Gastroesophageal sphincter (tissue), 4 donors: Measurements from ENCODE around the gene FNDC3A. TPM values are rescaled to one million over a fixed set of nuclear protein-coding genes. Genes with fewer than 3 reads are reported as not detected.

Source experiments
- ATAC-seq: fragments of 150-250 bp; one replicate; pipeline ENCODE4 v1.9.1; 2016; ENCODE audit warnings: mild to moderate bottlenecking, moderate library complexity
- H3K27ac ChIP-seq, 4 donors: fragments of 200-600 bp; sonication (generic) in 3 of 4; 1 replicate in 3 of 4; 2 replicates in 1 of 4; pipeline ENCODE4 v1.5.1; 2016 to 2019
- H3K27me3 ChIP-seq: fragments of 200-600 bp; sonication (generic); one replicate; pipeline ENCODE4 v1.5.1; 2019
- H3K36me3 ChIP-seq, 2 donors: fragments of 200-600 bp; sonication (generic); one replicate each; pipeline ENCODE4 v1.5.1; 2019; ENCODE audit warnings: control low read depth in 1 of 2
- H3K4me1 ChIP-seq, 3 donors: fragments of 200-600 bp; sonication (generic); 1 replicate in 2 of 3; 2 replicates in 1 of 3; pipeline ENCODE4 v1.5.1; 2016 to 2019; ENCODE audit warnings: control low read depth in 2 of 3
- H3K4me3 ChIP-seq, 2 donors: fragments of 200-600 bp; sonication (generic); one replicate each; pipeline ENCODE4 v1.5.1; 2019; ENCODE audit warnings: mild to moderate bottlenecking in 1 of 2, moderate library complexity in 1 of 2
- H3K9me3 ChIP-seq, 3 donors: fragments of 200-600 bp; sonication (generic); one replicate each; pipeline ENCODE4 v1.5.1; 2017 to 2019; ENCODE audit warnings: control low read depth in 2 of 3
- CTCF ChIP-seq, 4 experiments: fragments of 200-600 bp in 2 of 4; fragments of 450-650 bp in 2 of 4; sonication (generic) in 1 of 4; IDR thresholded peaks; one replicate each; pipeline ENCODE4 v1.5.1; 2017 to 2019; ENCODE audit warnings: antibody characterized with exemption in 4 of 4, mild to moderate bottlenecking in 2 of 4, moderate library complexity in 2 of 4
- EP300 ChIP-seq: sonication (generic); formaldehyde crosslinking; IDR thresholded peaks from one replicate; pipeline ENCODE4 v1.6.1; 2017; ENCODE audit warnings: antibody characterized with exemption, mild to moderate bottlenecking
- POLR2A ChIP-seq, 2 donors: fragments of 450-650 bp; IDR thresholded peaks; one replicate each; pipeline ENCODE4 v1.6.1; 2017; ENCODE audit warnings: antibody characterized with exemption in 2 of 2, mild to moderate bottlenecking in 2 of 2, moderate library complexity in 1 of 2
- POLR2AphosphoS5 ChIP-seq: sonication (generic); formaldehyde crosslinking; IDR thresholded peaks from one replicate; pipeline ENCODE4 v1.6.1; 2017; ENCODE audit warnings: antibody characterized with exemption
- WGBS, 2 donors: methylation state at CpG; one replicate each; pipeline ENCODE4 v1.1.5; 2018; ENCODE audit warnings: low coverage in 1 of 2; 5-methylcytosine and 5-hydroxymethylcytosine counted together
- total RNA-seq, 4 donors: library from RNA; depleted of rRNA; stranded (reverse); fragments of >200 nt; gene quantifications; one replicate each; pipeline ENCODE4 v1.1.0, GENCODE V29; 2016

Gene FNDC3A
- total RNA-seq, 4 donors from 2014 or later: 36.4 to 55.9 (median 47.8) TPM

GRCh38 chr13:49100637-49101570 lies 125.2 kb downstream of the FNDC3A start:
- ATAC-seq: no peak
- no peak for TF ChIP-seq CTCF (IDR thresholded peaks at IDR 0.05)
- TF ChIP-seq POLR2A (IDR thresholded peaks at IDR 0.05): no peak
- no peak for TF ChIP-seq POLR2AphosphoS5
- no peak for TF ChIP-seq EP300
- Histone ChIP-seq H3K36me3 (no peaks in the 10 kb centered on the region), H3K27ac (no peak overlapping the region), H3K9me3 (no peaks in the 10 kb centered on the region), H3K27me3 (no peaks in the 10 kb centered on the region), H3K4me1 (peaks cover 8 to 32% (median 11%) of the 10 kb centered on the region in 3 donors), H3K4me3 (no peak overlapping the region)
- 79 to 86% methylated on average over 6 of the region's 6 CpGs for WGBS, 2 donors

- H3K9me3 ChIP-seq: no peaks in the 10 kb centered on the region
- WGBS, 2 donors: 78 to 100% methylated on average over 2 of the region's 2 CpGs
- H3K27me3 ChIP-seq: no peaks in the 10 kb centered on the region
- no peak overlapping the region for H3K27ac ChIP-seq
- H3K4me3 ChIP-seq: no peak overlapping the region
- H3K36me3 ChIP-seq: no peaks in the 10 kb centered on the region
- H3K4me1 ChIP-seq: peaks cover 5 to 32% (median 6%) of the 10 kb centered on the region in 3 donors
- TF ChIP-seq CTCF (IDR thresholded peaks at IDR 0.05) (no peak), EP300 (no peak), POLR2AphosphoS5 (no peak), POLR2A (IDR thresholded peaks at IDR 0.05) (no peak)
- ATAC-seq: no peak
These were observed 132.5 kb downstream of the FNDC3A start for GRCh38 chr13:49108196-49108595.

GRCh38 chr13:49110122-49110912 lies 134.6 kb downstream of the FNDC3A start:
- Histone ChIP-seq H3K27me3 (no peaks in the 10 kb centered on the region), H3K4me3 (peak overlapping the region; percentile 52 to 96), H3K27ac (peak overlapping the region; percentile 25 to 65 (median 58)), H3K4me1 (peaks cover 6 to 45% (median 6%) of the 10 kb centered on the region in 3 donors), H3K9me3 (no peaks in the 10 kb centered on the region), H3K36me3 (peaks cover 0 to 5% of the 10 kb centered on the region in 2 donors)
- ATAC-seq: peak; percentile 50
- 0 to 1% methylated on average over 16 of the region's 16 CpGs for WGBS, 2 donors
- no peak for TF ChIP-seq EP300
- TF ChIP-seq POLR2AphosphoS5: no peak
- TF ChIP-seq POLR2A (IDR thresholded peaks at IDR 0.05): no peak
- peak in 1 of 4 experiments; percentile 6 for TF ChIP-seq CTCF (IDR thresholded peaks at IDR 0.05)

- ATAC-seq: no peak
- peak overlapping the region; percentile 52 to 96 for H3K4me3 ChIP-seq
- no peaks in the 10 kb centered on the region for H3K9me3 ChIP-seq
- H3K36me3 ChIP-seq: peaks cover 0 to 10% of the 10 kb centered on the region in 2 donors
- no peaks in the 10 kb centered on the region for H3K27me3 ChIP-seq
- peaks cover 6 to 45% (median 6%) of the 10 kb centered on the region in 3 donors for H3K4me1 ChIP-seq
- H3K27ac ChIP-seq: peak overlapping the region in 1 of 4 donors; percentile 63
- no peak for TF ChIP-seq POLR2AphosphoS5
- no peak for TF ChIP-seq EP300
- TF ChIP-seq CTCF (IDR thresholded peaks at IDR 0.05): no peak
- no peak for TF ChIP-seq POLR2A (IDR thresholded peaks at IDR 0.05)
These were observed 135.1 kb downstream of the FNDC3A start for GRCh38 chr13:49110913-49111170.
